Germinal center (tissue), 1 donor: ENCODE results near the gene BRK1.
"Not testable (repeated sequence)": the region's sequence is repeated elsewhere in the genome, so short reads cannot be mapped to it uniquely, and the experiment has no call there.

Experiments
- DNase-seq: peaks from one replicate; pipeline ENCODE4 v3.0.0; 2012; ENCODE audit warnings: mixed read lengths, low spot score

BRK1 gene

DNA sequence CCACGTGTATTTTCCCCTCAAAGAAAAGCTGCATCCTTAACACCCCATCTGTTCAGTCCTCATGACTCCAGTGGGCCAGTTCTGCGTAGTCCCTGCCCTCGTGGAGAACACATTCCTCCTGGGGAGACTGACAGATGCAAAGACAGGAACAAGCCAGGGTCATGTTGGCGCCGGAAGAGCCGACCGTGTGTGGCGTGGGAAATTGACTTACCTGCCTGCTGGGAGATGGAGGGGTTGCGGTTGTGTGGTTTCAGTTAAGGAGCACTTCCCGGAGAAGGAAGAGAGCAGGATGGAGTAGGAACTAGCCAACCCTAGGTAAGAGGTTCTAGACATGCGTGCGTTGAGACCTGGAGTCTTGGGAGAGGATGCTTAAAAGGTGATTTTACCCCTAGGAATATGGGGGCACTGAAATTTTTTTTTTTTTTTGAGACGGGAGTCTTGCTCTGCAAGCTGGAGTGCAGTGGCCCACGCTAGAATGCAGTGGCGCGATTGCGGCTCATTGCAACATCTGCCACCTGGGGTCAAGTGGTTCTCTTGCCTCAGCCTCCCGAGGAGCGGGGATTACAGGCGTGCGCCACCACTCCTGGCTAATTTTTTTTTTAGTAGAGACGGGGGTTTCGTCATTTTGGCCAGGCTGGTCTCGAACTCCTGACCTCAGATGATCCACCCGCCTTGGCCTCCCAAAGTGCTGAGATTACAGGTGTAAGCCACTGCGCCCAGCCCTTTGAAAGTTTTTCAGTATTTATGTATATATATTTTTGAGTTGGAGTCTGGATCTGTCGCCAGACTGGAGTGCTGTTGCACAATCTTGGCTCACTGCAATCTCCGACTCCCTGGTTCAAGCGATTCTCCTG, 27.5 kb downstream of the BRK1 start:
- peak; percentile 22 for DNase-seq

DNA sequence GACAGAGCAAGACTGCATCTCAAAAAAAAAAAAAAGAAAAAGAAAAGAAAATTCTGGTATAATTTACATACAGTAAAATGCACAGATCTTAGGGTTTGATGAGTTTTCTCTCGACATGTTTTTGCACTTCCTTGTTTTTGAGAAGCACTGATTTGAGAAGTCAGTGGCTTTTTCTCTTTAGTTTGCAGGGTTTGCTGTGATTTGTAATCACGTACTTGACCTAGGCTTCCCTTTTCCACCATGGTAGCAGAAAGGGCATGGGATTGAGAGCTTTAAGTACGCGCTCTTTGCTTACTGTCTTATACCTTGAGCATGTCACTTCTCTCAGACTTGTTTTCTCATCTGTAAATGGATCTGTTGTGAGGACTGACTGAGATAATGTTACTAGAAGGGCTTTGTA, 30.2 kb downstream of the BRK1 start:
- DNase-seq = peak; percentile 21

DNA sequence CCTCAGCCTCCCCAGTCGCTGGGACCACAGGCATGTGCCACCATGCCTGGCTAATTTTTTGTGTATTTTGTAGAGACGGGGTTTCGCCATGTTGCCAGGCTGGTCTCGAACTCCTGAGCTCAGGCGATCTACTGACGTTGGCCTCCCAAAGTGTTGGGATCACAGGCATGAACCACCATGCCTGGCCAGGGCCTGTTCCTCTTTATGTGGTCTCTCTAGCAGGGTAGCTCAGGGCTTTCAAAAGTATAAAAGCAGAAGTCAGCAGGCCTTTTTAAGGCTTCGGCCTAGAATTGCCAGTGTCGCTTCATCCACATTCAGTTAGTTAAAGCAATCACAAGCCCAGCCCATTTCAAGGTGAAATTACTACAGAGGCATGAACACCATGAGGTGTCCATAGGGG, 33.8 kb downstream of the BRK1 start:
- no peak for DNase-seq

DNA sequence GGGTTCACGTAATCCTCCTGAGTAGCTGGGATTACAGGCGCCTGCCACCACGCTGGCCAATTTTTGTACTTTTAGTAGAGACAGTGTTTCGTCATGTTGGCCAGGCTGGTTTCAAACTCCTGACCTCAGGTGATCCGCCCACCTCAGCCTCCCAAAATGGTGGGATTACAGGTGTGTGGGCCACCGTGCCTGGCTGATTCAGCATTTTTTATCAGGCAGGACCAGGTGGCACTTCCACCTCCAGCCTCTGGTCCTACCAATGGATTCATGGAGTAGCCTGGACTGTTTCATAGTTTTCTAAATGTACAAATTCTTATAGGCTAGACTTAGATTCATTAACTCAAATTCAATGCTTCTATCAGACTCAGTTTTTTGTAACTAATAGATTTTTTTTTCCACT, 35.5 kb downstream of the BRK1 start:
- no peak for DNase-seq

DNA sequence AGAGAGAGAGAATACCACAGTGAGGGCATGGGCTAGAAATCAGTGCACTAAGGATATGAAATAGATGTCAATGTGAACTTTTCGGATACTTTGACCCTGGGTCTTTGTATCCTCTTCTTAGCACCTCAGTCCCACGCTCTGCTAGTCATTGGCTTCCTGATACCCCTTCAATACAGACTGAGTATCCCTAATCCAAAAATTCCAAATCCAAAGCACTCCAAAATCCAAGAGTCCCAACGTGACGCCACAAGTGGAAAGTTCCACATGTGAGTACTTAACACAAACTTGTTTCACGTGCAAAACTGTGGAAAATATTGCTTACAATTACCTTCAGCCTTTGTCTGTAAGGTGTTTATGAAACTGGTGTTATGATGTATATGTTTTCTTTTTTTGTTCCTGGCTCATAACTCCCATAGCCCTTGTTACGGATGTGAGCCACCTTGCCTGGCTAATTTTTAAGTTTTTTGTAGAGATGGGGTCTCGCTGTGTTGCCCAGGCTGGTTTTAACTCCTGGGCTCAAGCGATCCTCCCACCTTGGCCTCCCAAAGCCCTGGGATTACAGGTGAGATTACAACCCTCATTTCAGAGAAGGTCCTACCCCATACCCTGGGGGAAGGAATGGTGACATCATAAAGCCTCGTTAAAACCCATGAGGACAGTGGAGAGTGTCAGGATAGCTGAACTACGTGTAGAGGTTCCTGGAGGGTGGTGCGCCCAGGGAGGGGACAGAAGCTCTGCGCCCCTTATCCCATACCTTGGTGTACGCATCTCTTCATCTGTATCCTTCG, 39.1 kb downstream of the BRK1 start:
- DNase-seq = no peak

DNA sequence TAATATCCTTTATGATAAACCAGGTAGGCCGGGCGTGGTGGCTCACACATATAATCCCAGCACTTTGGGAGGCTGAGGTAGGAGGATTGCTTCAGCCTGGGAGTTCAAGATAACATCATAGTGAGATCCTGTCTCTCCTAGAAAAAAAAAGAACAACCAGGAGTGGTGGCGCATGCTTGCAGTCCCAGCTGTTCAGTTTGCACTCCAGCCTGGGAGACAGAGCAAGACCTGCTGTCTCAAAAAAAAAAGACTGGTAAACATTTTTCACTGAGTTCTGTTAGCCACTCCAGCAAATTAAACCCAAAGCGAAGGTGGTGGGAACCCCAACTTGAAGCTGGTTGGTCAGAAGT, 39.6 kb downstream of the BRK1 start:
- DNase-seq = no peak

DNA sequence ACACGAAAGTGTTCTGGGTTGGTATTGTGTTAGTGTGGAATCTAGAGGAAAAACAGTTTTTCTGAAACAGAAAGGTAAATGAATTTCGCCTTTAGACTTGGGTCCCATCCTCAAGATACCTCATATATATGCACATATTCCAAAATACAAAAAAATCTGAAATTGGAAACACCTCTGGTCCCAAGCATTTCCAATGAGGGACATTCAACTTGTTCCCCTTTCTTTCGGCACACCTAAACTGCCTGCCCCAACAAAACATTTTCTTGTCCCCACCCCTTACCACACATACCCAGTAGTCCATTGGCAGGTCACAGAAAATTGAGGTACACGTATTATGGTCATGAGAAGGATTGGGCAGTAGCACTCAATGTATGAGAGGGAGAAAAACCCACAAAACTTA, 40.2 kb downstream of the BRK1 start:
- DNase-seq = no peak

DNA sequence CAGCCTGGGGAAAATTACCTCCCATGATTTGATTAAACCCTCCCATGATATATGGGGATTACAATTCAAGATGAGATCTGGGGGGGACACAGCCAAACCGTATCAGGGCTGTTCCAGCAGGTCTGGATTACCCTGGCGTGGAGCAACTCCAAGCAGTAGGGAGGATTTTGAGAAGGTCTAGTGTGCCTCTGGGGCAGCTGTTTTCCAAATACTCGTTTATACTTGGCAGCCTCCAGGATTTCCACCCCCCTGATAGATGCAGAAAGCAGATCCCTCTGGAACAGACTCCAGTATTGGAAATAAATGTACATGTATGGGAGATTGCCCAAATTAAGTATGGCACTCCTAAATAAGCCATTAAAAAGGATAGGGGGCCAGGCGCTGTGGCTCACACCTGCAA, 41.6 kb downstream of the BRK1 start:
- DNase-seq = no peak

DNA sequence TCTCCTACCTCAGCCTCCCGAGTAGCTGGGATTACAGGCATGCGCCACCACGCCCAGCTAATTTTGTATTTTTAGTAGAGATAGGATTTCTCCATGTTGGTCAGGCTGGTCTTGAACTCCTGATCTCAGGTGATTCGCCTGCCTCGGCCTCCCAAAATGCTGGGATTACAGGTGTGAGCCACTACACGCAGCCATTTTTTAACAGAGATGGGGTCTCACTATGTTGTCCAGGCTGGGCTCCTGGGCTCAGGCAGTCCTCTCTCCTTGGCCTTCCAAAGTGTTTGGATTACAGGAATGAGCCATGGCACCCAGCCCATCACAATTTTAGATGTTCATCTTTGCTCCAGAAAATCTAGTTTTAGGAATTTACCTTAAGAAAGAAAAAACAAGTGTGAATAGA, 43.1 kb downstream of the BRK1 start:
- DNase-seq = not testable (repeated sequence)

DNA sequence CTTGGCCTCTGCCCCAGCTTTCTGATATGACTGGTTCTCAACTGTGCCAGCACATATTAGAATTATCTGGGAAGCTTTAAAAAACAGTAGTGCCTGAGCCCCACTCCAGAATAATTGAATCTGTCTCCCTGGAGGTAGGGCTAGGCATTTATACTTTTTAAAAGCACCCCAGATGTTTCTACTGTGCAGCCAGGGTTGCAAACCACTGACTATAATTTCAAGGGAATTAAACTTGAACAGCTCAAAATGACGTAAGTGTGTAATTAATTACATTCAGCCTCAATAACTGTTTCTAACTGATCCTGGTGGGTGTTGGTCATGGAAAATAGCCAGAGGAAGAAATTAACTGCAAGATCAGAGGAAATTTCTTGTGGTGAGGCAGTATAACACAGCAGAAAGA, 44.9 kb downstream of the BRK1 start:
- no peak for DNase-seq

DNA sequence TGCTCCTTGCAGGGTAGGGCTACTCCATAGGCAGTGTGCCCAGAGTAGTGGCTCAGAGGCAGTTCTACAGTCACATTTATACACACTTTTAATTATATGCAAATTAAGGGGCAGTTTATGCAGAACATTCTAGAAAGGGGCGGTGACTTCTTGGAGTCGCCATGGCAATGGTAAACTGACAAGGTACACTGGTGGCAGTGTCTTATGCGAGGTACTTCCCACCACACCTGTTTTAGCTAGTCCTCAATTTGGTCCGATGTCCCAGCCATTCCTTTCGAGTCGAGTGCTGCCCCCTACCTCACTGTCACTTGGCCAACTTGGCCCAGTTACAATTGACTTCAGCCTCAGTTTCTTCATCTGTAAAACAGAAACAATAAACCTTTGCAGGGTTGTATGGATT, 45.5 kb downstream of the BRK1 start:
- no peak for DNase-seq

DNA sequence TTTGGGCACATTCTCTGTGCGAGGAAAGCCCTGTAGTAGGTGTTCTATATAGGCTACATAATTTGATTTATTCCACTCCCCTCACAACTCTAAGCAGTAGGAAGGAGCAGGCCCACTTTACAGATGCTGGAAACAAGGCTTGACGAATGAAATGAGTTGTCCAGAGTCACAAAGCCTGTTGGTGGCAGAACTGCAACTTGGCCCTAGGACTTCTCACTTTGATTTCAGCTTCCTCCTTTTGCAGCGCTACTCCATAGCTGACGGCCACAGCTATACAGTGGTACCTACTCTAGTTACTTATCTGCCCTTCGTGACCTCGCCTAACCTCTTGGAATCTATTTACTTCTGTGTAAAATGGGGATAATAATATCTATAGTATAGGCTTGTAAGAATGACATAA, 46.7 kb downstream of the BRK1 start:
- DNase-seq = no peak

DNA sequence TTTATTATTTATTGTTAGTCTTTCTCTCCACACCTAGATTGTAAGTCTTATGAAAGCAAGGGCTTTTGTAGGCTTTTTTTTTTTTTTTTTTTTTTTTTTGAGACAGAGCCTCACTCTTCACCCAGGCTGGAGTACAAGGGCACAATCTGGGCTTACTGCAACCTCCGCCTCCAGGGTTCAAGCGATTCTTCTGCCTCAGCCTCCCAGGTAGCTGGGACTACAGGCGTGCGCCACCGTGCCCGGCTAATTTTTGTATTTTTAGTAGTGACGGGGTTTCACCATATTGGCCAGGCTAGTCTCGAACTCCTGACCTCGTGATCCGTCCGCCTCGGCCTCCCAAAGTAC, 48.7 kb downstream of the BRK1 start:
- DNase-seq = not testable (repeated sequence)

DNA sequence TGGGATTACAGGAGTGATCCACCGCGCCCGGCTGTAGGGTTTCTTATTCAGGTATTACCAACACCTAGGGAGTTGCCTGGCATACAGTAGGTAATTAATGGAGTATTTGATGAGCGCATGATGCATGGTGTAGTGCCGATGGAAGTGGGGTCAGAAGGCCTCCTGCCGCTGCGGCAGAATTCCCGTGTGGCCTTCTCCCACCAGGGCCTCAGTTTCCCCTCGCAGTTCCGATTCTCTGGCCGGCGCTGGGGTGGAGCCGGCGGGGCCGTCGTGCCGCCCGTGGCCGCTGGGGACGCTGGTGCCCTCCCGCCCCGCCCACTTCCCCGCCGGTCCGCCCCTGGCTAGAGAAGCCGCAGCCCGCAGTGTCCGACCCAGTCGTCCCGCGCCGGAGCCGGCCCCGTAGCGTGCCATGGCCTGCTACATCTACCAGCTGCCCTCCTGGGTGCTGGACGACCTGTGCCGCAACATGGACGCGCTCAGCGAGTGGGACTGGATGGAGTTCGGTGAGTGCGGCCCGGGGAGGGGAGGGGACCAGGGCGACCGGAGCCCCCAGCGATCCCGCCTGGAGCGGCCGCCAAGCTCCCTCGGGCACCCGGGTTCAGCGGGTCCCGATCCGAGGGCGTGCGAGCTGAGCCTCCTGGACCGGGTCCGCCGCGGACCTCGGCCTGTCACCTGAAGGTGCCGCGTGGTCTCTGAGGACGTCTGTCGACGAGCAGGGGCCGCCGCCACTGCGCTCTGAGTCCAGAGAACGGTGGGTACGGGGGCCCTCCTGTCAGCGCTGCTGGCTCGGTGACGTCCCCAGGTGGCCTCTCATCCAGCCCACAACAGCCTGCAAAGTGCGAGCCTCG, 49.3 kb downstream of the BRK1 start, which contains the start of gene IRAK2:
IRAK2 (plus strand) TSS at position 374 of the 848 bp plus-strand sequence; CDS start at position 410, 36 bp downstream.
- DNase-seq = peak; percentile 85

DNA sequence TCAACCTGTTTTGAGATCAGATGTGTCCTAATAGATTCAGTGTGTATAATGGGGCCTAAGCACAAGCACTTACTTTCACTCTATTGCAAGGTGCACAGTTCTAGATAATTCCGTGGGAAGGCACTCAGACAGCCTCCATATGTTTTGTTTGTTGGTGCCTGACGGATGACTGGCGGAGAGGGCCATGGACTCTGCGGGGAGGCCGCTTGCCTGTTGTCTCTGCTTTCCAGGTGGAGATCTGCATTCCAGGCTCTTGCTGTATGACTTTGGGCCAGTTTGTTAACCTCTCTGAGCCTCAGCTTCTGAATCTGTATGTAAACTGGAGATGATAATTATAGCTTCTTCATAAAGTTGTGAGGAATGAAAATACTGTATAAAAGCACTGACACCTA, 50.7 kb downstream of the BRK1 start:
- no peak for DNase-seq

DNA sequence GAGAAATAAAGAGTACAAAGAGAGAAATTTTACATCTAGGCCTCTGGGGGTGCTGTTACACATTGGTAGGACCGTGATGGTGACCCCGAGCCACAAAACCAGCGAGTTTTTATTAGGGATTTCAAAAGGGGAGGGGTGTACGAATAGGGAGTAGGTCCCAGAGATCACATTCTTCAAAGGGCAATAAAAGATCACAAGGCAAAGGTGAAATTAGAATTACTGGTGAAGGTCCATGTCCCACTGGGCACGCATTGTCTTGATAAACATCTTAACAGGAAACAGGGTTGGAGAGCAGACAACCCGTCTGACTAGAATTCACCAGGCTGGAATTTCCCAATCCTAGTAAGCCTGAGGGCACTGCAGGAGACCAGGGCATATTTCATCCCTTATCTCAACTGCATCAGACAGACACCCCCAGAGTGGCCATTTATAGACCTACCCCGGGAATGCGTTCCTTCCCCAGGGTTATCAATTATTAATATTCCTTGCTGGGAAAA, 53.6 kb downstream of the BRK1 start:
- no peak for DNase-seq

DNA sequence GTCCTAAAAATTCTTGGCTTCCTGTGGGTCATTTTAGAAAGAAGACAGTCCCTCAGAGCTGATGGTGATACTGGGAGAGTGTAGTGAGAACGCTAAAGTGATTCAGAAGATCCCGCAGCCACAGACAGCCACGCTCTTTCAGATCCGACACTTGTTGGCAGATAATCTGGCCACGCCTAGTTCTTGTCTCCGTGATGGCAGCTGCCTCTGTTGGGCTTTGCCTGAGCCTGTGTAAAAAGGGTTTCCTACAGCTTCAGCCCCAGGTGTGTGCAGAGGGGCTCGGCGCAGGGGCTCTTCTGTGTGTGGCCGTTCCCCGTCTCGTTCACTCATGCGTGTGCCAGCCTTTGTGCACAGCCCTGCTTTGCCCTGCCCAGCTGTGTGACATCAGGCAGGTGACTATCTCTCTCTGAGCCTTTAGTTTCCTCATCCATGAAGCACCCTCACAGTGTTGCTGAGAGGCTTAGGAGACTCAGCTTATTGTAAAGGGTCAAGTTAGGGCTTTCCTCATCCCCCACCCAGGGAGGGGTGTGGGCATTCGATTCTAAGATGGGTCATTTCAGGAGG, 55.5 kb downstream of the BRK1 start:
- DNase-seq = peak; percentile 44

DNA sequence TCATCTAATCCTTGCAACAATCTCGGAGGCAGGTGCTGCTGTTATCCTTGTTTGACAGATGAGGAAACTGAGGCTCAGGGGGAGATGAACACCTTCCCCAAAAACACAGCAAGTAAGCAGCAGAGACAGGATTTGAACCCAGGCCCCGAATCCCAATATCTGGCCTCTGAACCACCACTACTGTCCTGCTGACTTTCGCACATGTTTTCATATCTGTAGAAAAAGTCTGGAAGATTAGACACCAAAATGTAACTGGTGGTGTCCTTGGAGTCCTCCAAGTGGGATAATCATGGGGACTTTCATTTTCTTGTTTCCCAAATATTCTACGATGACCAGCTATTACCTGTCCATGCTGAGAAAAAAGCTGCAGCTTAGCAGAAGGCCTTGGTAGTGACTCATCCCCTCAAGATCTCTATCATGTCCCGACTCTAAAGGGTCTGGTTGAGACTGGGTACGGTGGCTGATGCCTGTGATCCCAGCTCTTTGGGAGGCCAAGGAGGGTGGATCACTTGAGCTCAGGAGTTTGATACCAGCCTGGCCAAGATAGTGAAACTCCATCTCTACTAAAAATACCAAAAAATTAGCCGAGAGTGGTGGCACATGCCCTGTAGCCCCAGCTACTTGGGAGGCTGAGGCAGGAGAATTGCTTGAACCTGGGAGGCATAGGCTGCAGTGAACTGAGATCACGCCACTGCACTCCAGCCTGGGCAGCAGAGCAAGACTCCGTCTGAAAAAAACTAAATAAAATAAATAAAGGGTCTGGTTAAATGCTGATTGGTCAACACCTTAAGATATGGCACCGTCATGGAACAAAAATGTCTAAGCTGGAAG, 57.8 kb downstream of the BRK1 start:
- DNase-seq = no peak

DNA sequence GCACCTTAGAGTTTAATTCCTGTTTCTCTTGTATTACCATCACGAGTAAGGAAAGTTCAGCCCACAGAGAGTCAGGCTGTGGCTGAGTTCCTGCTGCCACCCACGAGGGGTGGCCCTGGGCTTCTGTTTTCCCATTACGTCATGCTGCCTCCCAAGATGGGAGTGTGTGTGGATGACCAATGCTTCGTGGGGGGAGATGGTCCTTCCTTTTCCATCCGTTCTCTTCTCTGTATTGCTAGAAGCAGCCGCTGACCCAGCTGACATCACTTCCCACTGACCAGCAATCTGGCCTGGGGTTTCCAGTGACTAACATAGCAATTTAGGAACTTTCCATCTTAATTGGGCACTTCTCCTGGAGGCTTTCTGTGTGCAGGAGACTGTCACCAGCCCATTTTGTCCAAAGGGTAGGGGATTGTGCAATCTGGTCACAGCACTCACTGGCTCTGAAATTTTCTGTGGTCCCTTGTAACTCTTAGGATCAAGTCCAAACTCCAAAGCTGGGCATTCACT, 58.5 kb downstream of the BRK1 start:
- peak; percentile 60 for DNase-seq

DNA sequence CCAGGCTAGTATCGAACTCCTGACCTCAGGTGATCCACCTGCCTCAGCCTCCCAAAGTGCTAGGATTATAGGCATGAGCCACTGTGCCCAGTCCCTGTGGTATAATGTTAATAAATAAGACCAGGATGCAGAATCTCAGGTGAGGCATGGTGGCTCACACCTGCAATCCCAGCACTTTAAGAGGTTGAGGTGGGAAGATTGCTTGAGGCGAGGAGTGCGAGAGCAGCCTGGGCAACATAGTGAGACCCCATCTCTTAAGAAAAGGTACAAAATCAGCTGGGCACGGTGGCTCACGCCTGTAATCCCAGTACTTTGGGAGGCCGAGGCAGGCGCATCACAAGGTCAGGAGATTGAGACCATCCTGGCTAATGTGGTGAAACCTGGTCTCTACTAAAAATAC, 59.9 kb downstream of the BRK1 start:
- not testable (repeated sequence) for DNase-seq

DNA sequence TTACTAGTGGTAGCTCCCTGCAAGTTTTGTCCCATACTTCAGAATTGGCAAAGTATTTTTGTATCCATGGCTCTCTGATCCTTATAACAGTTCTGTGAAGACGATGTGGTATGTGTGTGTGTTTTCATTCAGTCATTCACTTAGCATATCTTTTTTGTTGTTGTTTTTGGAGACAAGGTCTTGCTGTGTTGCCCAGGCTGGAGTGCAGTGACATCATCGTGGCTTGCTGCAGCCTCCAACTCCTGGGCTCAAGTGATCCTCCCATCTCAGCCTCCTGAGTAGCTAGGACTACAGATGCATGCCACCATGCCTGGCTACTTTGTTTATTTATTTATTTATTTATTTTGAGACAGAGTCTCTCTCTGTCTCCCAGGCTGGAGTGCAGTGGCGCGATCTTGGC, 60.7 kb downstream of the BRK1 start:
- not testable (repeated sequence) for DNase-seq
